ENCODE data around the gene C17orf78. TPM values are rescaled to one million over a fixed set of nuclear protein-coding genes. Genes with fewer than 3 reads are reported as not detected.

The C17orf78 gene
- polyA plus RNA-seq, 1 of the 3 experiments (the other 2 are of a cell fraction): not detected

- H3F3A ChIP-seq (replicated peaks; ENCODE audit: insufficient read depth): no peaks in the 10 kb centered on the region
- H3K9me3 ChIP-seq: no peaks in the 10 kb centered on the region
- 80% methylated on average over 2 of the region's 2 CpGs for WGBS (ENCODE audit: low lambda C conversion rate)
- H3K4me3 ChIP-seq (ENCODE audit: low read depth in 2 of 2, low read length in 1 of 2): no peak overlapping the region
- H3K9me2 ChIP-seq: no peaks in the 10 kb centered on the region
- TF ChIP-seq RAD21 (IDR thresholded peaks at IDR 0.05; ENCODE audit: low read length) (no peak), MXI1 (IDR thresholded peaks at IDR 0.05; ENCODE audit: low read depth, low read length) (no peak), TAF1 (IDR thresholded peaks at IDR 0.05; ENCODE audit: borderline replicate concordance, low read depth, low read length) (no peak), ZBTB33 (IDR thresholded peaks at IDR 0.05; ENCODE audit: borderline replicate concordance, low read depth) (no peak), RFX5 (IDR thresholded peaks at IDR 0.05; ENCODE audit: low read length) (no peak), FOXM1 (IDR thresholded peaks at IDR 0.05; ENCODE audit: low read depth) (no peak), EP300 (IDR thresholded peaks at IDR 0.05; ENCODE audit: borderline replicate concordance in 1 of 2, low read depth in 1 of 2, low read length in 1 of 2) (no peak), SIN3A (IDR thresholded peaks at IDR 0.05; ENCODE audit: borderline replicate concordance, low read depth, low read length) (no peak), USF2 (IDR thresholded peaks at IDR 0.05; ENCODE audit: borderline replicate concordance, low read depth, low read length) (no peak), PBX3 (IDR thresholded peaks at IDR 0.05) (no peak), FOXJ3 (CRISPR knock-in tag; IDR thresholded peaks at IDR 0.05) (no peak), POLR2AphosphoS5 (IDR thresholded peaks at IDR 0.05; ENCODE audit: low read depth, low read length) (no peak), SMC3 (IDR thresholded peaks at IDR 0.05; ENCODE audit: low read depth, low read length) (no peak)
- H2AFZ ChIP-seq (ENCODE audit: low read depth): no peak overlapping the region
- no peak for DNase-seq
- ChIA-PET POLR2A (no interaction called here), CTCF (interaction anchor here (1.1 kb wide), 1 partner anchor 53 kb away, joined by 3 read pairs; no protein-coding TSS in a partner anchor)
- no peaks in the 10 kb centered on the region for H3K4me1 ChIP-seq (ENCODE audit: control insufficient read depth in 1 of 2, insufficient read depth in 2 of 2, low read depth in 1 of 2, low read length in 1 of 2)
- H4K20me1 ChIP-seq (ENCODE audit: insufficient read depth): no peaks in the 10 kb centered on the region
- no peak overlapping the region for H3K9ac ChIP-seq
- peaks cover 24% of the 10 kb centered on the region for H3K79me2 ChIP-seq (ENCODE audit: insufficient read depth)
- H3K27ac ChIP-seq (ENCODE audit: low read depth in 2 of 2, low read length in 1 of 2): no peak overlapping the region
- no peaks in the 10 kb centered on the region for H3K27me3 ChIP-seq (ENCODE audit: insufficient read depth)
- H3K4me2 ChIP-seq: no peak overlapping the region
- H3K36me3 ChIP-seq (replicated peaks in 1 of 2; ENCODE audit: control insufficient read depth in 1 of 2, insufficient read depth in 2 of 2, low read length in 1 of 2): peaks cover 0 to 7% of the 10 kb centered on the region in 2 experiments
Observed at GRCh38 chr17:37340804-37341203, 35.0 kb upstream of the C17orf78 start.

GRCh38 chr17:37342589-37342988 is 33.2 kb upstream of the C17orf78 start:
- Histone ChIP-seq H3K27ac (ENCODE audit: low read depth in 2 of 2, low read length in 1 of 2) (no peak overlapping the region), H3K9me2 (no peaks in the 10 kb centered on the region), H4K20me1 (ENCODE audit: insufficient read depth) (no peaks in the 10 kb centered on the region), H3K4me3 (ENCODE audit: low read depth in 2 of 2, low read length in 1 of 2) (no peak overlapping the region), H3K9me3 (no peaks in the 10 kb centered on the region), H2AFZ (ENCODE audit: low read depth) (no peak overlapping the region), H3K9ac (no peak overlapping the region), H3K36me3 (replicated peaks in 1 of 2; ENCODE audit: control insufficient read depth in 1 of 2, insufficient read depth in 2 of 2, low read length in 1 of 2) (no peaks in the 10 kb centered on the region), H3K4me1 (ENCODE audit: control insufficient read depth in 1 of 2, insufficient read depth in 2 of 2, low read depth in 1 of 2, low read length in 1 of 2) (no peaks in the 10 kb centered on the region), H3K27me3 (ENCODE audit: insufficient read depth) (no peaks in the 10 kb centered on the region), H3K79me2 (ENCODE audit: insufficient read depth) (peaks cover 24% of the 10 kb centered on the region), H3F3A (replicated peaks; ENCODE audit: insufficient read depth) (no peaks in the 10 kb centered on the region), H3K4me2 (no peak overlapping the region)
- ChIA-PET CTCF (interaction anchor here (1.4 to 1.7 kb wide), 2 partner anchors 11 to 12 kb away, joined by 3 to 8 read pairs; no protein-coding TSS in a partner anchor), POLR2A (no interaction called here)
- 71% methylated on average over 2 of the region's 2 CpGs for WGBS (ENCODE audit: low lambda C conversion rate)
- DNase-seq: no peak
- no peak for TF ChIP-seq SIN3A (IDR thresholded peaks at IDR 0.05; ENCODE audit: borderline replicate concordance, low read depth, low read length)
- TF ChIP-seq ZBTB33 (IDR thresholded peaks at IDR 0.05; ENCODE audit: borderline replicate concordance, low read depth): no peak
- no peak for TF ChIP-seq MAX (IDR thresholded peaks at IDR 0.05; ENCODE audit: low read depth)
- TF ChIP-seq FOXM1 (IDR thresholded peaks at IDR 0.05; ENCODE audit: low read depth): no peak
- TF ChIP-seq CHD2 (IDR thresholded peaks at IDR 0.05; ENCODE audit: low read length, partially characterized antibody): no peak
- no peak for TF ChIP-seq RCOR1 (IDR thresholded peaks at IDR 0.05; ENCODE audit: low read length)
- TF ChIP-seq GABPA (IDR thresholded peaks at IDR 0.05; ENCODE audit: low read depth): no peak
- TF ChIP-seq ELF1 (IDR thresholded peaks at IDR 0.05): no peak
- TF ChIP-seq GATA2 (CRISPR knock-in tag; IDR thresholded peaks at IDR 0.05): no peak
- no peak for TF ChIP-seq NFIC (IDR thresholded peaks at IDR 0.05; ENCODE audit: borderline replicate concordance)
- TF ChIP-seq RXRA (IDR thresholded peaks at IDR 0.05; ENCODE audit: borderline replicate concordance, low read depth): no peak
- no peak for TF ChIP-seq IRF3 (IDR thresholded peaks at IDR 0.05; ENCODE audit: low read depth, low read length)

All from SK-N-SH (cell line).